H1 (cell line): ENCODE measurements around the gene ZBTB24. TPM values are rescaled to one million over a fixed set of nuclear protein-coding genes. Genes with fewer than 3 reads are reported as not detected.

Experiments
- CHD2 ChIP-seq: IDR thresholded peaks from 2 replicates; pipeline ENCODE4 v1.6.1; 2012; ENCODE audit warnings: low read length, improper control_type of control experiment
- CHD7 ChIP-seq: fragments of 300-600 bp; sonication (generic); IDR thresholded peaks from 2 replicates; pipeline ENCODE4 v1.7.1; 2012; ENCODE audit warnings: low read length, moderate library complexity, mild to moderate bottlenecking, inconsistent platforms; ENCODE audit not compliant: insufficient replicate concordance
- EGR1 ChIP-seq: IDR thresholded peaks from 2 replicates; pipeline ENCODE4 v1.6.1; 2011; ENCODE audit warnings: low read depth, low read length, borderline replicate concordance
- KDM5A ChIP-seq: fragments of 200-600 bp; IDR thresholded peaks from 2 replicates; pipeline ENCODE4 v1.7.1; 2012; ENCODE audit warnings: mild to moderate bottlenecking, low read length, inconsistent platforms, mixed read lengths
- SIRT6 ChIP-seq: IDR thresholded peaks from one replicate; pipeline ENCODE4 v1.7.1; 2012; ENCODE audit warnings: low read length, inconsistent platforms
- SUZ12 ChIP-seq: fragments of 200-600 bp; sonication (generic); IDR thresholded peaks from 2 replicates; pipeline ENCODE4 v1.6.1; 2012; ENCODE audit warnings: mild to moderate bottlenecking, inconsistent platforms, low read length, moderate library complexity, mixed read lengths
- polyA plus RNA-seq, 7 experiments: library from polyadenylated mRNA; depleted of rRNA in 3 of 7; stranded (reverse) in 5 of 7; unstranded in 2 of 7; fragments of >200 nt in 5 of 7; fragments of 200-250 nt in 2 of 7; gene quantifications; 1 replicate in 5 of 7; 2 replicates in 1 of 7; 4 replicates in 1 of 7; pipeline versions ENCODE4 v1.2.1 to v1.2.3, GENCODE V29; 2011 to 2013; ENCODE audit warnings: missing spikeins in 2 of 7, mixed read lengths in 2 of 7
- total RNA-seq: library from RNA; stranded (reverse); fragmentation: NEBNext Ultra II Directional; extraction: Animal tissue kit (Norgen Biotek cat#: 25700); gene quantifications from 2 replicates; pipeline ENCODE4 v1.2.1, GENCODE V29; 2021

The ZBTB24 gene
- total and polyA plus RNA-seq, 2 of the 8 experiments (the other 6 are each of a cell fraction or from before 2014, with no cell fraction given) = 7.5 to 21.0 TPM

GRCh38 chr6:109474995-109475394 is 8.0 kb downstream of the ZBTB24 start (continued):
- no peak for TF ChIP-seq CHD7
- TF ChIP-seq KDM5A = no peak
- TF ChIP-seq SUZ12 = no peak
- no peak for TF ChIP-seq EGR1
- TF ChIP-seq SIRT6 = no peak
- no peak for TF ChIP-seq CHD2
